MG63 (cell line): ENCODE data around the gene GAPVD1. TPM values are rescaled to one million over a fixed set of nuclear protein-coding genes. Genes with fewer than 3 reads are reported as not detected.
"Not testable (repeated sequence)": the region's sequence is repeated elsewhere in the genome, so short reads cannot be mapped to it uniquely, and the experiment has no call there.

ENCODE experiments used
- DNase-seq: peaks from one replicate; pipeline ENCODE4 v3.0.0-alpha.2; 2020
- H3K27me3 ChIP-seq: fragments of 250-450 bp; sonication (Bioruptor Pico); 2 replicates; pipeline ENCODE4 v1.5.1; 2020; ENCODE audit warnings: mild to moderate bottlenecking, moderate library complexity
- H3K36me3 ChIP-seq: fragments of 250-450 bp; sonication (Bioruptor Pico); 2 replicates; pipeline ENCODE4 v1.5.1; 2020; ENCODE audit warnings: mild to moderate bottlenecking, moderate library complexity
- H3K4me3 ChIP-seq: fragments of 250-450 bp; sonication (Bioruptor Pico); 2 replicates; pipeline ENCODE4 v1.5.1; 2020; ENCODE audit warnings: mild to moderate bottlenecking, moderate library complexity
- H3K9me3 ChIP-seq: fragments of 250-450 bp; sonication (Bioruptor Pico); 2 replicates; pipeline ENCODE4 v1.5.1; 2020; ENCODE audit warnings: mild to moderate bottlenecking, moderate library complexity
- total RNA-seq: library from RNA; depleted of rRNA; stranded (reverse); fragments of >200 nt; shearing (Covaris generic); gene quantifications from 2 replicates; pipeline ENCODE4 v1.2.3, GENCODE V29; 2014; ENCODE audit warnings: low replicate concordance

Gene GAPVD1
- total RNA-seq, 1 experiment from 2014 or later = 31.4 TPM

DNA sequence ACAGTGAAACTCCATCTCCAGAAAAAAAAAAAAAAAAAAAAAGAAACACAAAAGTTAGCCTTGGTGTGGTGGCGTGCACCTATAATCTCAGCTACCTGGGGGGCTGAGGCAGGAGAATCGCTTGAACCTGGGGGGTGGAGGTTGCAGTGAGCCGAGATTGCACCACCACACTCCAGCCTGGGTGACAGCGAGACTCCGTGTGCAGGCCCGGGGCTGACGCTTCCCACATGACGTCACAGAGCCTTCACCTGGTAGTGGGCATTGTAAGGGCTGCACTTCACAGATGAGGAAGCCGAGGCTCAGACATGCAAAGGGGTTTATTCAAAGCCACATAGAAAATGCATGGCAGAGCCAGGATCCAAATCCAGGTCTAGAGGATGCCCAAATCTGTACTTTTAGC, 114.2 kb downstream of the GAPVD1 start:
- Histone ChIP-seq H3K4me3 (no peak overlapping the region), H3K27me3 (no peaks in the 10 kb centered on the region), H3K36me3 (no peaks in the 10 kb centered on the region), H3K9me3 (no peaks in the 10 kb centered on the region)
- no peak for DNase-seq

GRCh38 chr9:125376261-125377226, 114.9 kb downstream of the GAPVD1 start:
- Histone ChIP-seq H3K27me3 (no peaks in the 10 kb centered on the region), H3K36me3 (no peaks in the 10 kb centered on the region), H3K9me3 (no peaks in the 10 kb centered on the region), H3K4me3 (no peak overlapping the region)
- no peak for DNase-seq

GRCh38 chr9:125377584-125378250, 116.1 kb downstream of the GAPVD1 start:
- no peaks in the 10 kb centered on the region for H3K27me3 ChIP-seq
- H3K36me3 ChIP-seq = no peaks in the 10 kb centered on the region
- DNase-seq = no peak
- H3K9me3 ChIP-seq = no peaks in the 10 kb centered on the region
- H3K4me3 ChIP-seq = no peak overlapping the region

DNA sequence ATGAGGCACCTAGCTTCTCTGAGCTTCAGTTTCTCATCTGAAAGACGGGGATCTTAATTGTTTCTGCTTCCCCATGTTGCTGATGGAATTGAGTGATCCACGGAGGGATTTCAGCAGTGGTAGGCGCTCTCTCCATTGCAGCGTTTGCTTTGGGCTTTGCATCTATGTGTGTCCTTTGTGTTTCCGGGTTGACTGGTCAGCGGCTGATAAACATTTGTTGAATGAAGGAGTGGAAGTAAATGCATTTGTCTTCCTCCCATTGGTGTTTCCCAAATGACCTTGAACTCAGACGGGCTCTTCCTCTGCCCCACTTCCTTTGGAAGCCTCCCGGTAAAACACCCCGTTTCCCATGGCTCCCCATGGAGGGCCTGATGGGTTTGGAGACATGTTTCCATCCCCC, 117.2 kb downstream of the GAPVD1 start:
- Histone ChIP-seq H3K27me3 (no peaks in the 10 kb centered on the region), H3K36me3 (no peaks in the 10 kb centered on the region), H3K4me3 (no peak overlapping the region), H3K9me3 (no peaks in the 10 kb centered on the region)
- no peak for DNase-seq

DNA sequence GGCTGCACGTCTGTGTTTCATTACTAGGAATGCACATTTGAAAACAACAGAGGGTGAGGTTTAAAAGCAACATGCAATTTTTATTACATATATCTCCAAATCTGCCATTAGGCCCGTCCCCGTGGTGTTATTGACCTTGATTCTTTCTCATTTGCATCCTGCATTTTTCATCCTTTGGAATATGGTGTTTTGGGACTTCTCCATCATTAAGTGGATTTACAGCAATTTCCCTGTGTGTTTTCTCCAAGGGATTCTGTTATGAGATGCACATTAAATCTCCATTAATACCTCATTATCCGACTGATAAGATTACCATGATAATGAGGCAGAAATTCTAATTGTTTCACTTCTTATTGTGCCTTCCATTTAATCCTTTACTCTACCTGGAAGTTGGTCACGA, 117.6 kb downstream of the GAPVD1 start:
- H3K9me3 ChIP-seq = no peaks in the 10 kb centered on the region
- no peak for DNase-seq

GRCh38 chr9:125380406-125380805, 118.8 kb downstream of the GAPVD1 start:
- no peak for DNase-seq
- H3K27me3 ChIP-seq = no peaks in the 10 kb centered on the region
- H3K4me3 ChIP-seq = no peak overlapping the region
- H3K9me3 ChIP-seq = no peaks in the 10 kb centered on the region
- no peaks in the 10 kb centered on the region for H3K36me3 ChIP-seq

More for the DNA sequence above, 117.6 kb downstream of the GAPVD1 start:
- H3K4me3 ChIP-seq = no peak overlapping the region
- no peaks in the 10 kb centered on the region for H3K27me3 ChIP-seq
- H3K36me3 ChIP-seq = no peaks in the 10 kb centered on the region

- H3K9me3 ChIP-seq = no peaks in the 10 kb centered on the region
- DNase-seq = no peak
These were observed 126.4 kb downstream of the GAPVD1 start for GRCh38 chr9:125387861-125388524.

DNA sequence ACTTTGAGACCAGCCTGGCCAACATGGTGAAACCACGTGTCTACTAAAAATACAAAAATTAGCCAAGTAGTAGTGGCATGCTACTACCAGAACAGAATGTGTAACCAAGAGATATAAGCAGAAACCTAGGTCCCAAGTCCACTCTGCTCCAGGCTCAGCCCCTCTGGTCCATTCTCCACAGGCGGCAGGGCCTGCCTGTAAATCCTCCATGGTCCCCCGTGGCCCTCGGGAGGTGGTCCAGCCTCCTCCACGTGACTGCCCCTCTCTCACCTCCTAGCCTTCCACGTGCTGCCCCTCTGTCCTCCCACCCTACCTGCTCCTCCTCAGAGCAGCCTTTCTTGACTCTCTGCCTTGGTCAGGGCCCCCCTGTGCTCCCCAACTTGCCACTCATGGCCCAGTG, 127.4 kb downstream of the GAPVD1 start:
- DNase-seq = no peak
- no peaks in the 10 kb centered on the region for H3K27me3 ChIP-seq
- no peaks in the 10 kb centered on the region for H3K36me3 ChIP-seq
- no peaks in the 10 kb centered on the region for H3K9me3 ChIP-seq
- no peak overlapping the region for H3K4me3 ChIP-seq

More at GRCh38 chr9:125387861-125388524, 126.4 kb downstream of the GAPVD1 start:
- no peak overlapping the region for H3K4me3 ChIP-seq
- H3K36me3 ChIP-seq = no peaks in the 10 kb centered on the region
- no peaks in the 10 kb centered on the region for H3K27me3 ChIP-seq

DNA sequence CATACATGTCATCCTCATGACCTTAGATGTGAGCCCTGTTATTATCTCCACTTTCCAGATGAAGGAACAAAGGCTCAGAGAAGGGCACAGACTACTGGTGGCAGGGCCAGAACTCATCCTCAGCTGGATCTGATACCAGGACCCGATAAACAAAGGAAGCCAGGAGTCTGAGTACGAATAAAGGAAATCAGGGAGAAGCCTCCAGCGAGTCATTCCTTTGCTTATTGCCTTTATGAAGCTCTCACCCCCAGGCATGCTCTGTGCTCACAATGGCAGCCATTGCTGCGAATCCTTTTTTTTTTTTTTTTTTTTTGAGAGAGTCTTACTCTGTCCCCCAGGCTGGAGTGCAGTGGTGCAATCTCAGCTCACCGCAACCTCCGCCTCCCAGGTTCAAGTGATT, 130.1 kb downstream of the GAPVD1 start:
- Histone ChIP-seq H3K27me3 (no peaks in the 10 kb centered on the region), H3K36me3 (no peaks in the 10 kb centered on the region), H3K9me3 (no peaks in the 10 kb centered on the region), H3K4me3 (no peak overlapping the region)
- no peak for DNase-seq

- DNase-seq = no peak
- Histone ChIP-seq H3K9me3 (no peaks in the 10 kb centered on the region), H3K27me3 (no peaks in the 10 kb centered on the region), H3K4me3 (no peak overlapping the region), H3K36me3 (no peaks in the 10 kb centered on the region)
These were observed 131.8 kb downstream of the GAPVD1 start for GRCh38 chr9:125393426-125393825.

DNA sequence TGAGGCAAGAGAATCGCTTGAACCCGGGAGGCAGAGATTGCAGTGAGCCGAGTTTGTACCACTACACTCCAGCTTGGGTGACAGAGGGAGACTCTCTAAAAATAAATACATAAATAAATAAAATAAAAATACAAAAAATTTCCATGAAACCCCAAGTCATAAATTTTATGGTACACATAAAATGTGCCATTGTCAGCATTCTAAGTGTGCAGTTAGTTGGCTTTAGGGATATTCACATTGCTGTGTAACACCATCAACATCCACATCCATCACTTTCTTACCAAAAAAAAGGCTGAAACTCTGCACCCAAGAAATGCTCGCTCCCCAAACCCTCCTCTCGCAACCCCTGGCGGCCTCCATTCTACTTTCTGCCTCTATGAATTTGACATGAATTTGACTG, 135.2 kb downstream of the GAPVD1 start:
- no peaks in the 10 kb centered on the region for H3K27me3 ChIP-seq
- H3K4me3 ChIP-seq = no peak overlapping the region
- DNase-seq = no peak
- H3K36me3 ChIP-seq = no peaks in the 10 kb centered on the region
- H3K9me3 ChIP-seq = no peaks in the 10 kb centered on the region

- H3K9me3 ChIP-seq = no peaks in the 10 kb centered on the region
- DNase-seq = peak; percentile 48
- no peak overlapping the region for H3K4me3 ChIP-seq
- no peaks in the 10 kb centered on the region for H3K36me3 ChIP-seq
- no peaks in the 10 kb centered on the region for H3K27me3 ChIP-seq
These were observed 136.1 kb downstream of the GAPVD1 start for GRCh38 chr9:125397736-125398135.

DNA sequence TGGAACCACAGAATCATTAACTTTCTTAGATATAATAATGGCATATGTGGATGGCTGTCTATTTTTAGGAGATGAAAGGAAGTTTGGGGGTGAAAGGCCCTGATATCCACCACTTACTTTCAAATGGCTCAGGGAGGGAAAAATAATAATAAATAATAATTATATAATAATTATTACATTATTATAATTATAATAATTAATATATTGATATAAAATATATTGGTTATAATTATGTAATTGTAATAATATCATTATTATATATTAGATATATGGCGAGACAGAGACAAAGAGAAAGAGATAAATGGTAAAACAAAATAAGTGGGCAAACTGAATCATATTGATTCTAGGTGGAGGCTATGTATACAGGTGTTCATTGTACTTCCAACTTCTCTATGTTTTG, 136.6 kb downstream of the GAPVD1 start:
- Histone ChIP-seq H3K36me3 (no peaks in the 10 kb centered on the region), H3K4me3 (no peak overlapping the region), H3K9me3 (no peaks in the 10 kb centered on the region), H3K27me3 (no peaks in the 10 kb centered on the region)
- no peak for DNase-seq

GRCh38 chr9:125399165-125399564, 137.5 kb downstream of the GAPVD1 start:
- no peaks in the 10 kb centered on the region for H3K36me3 ChIP-seq
- no peak for DNase-seq
- H3K4me3 ChIP-seq = no peak overlapping the region
- no peaks in the 10 kb centered on the region for H3K9me3 ChIP-seq
- H3K27me3 ChIP-seq = no peaks in the 10 kb centered on the region

DNA sequence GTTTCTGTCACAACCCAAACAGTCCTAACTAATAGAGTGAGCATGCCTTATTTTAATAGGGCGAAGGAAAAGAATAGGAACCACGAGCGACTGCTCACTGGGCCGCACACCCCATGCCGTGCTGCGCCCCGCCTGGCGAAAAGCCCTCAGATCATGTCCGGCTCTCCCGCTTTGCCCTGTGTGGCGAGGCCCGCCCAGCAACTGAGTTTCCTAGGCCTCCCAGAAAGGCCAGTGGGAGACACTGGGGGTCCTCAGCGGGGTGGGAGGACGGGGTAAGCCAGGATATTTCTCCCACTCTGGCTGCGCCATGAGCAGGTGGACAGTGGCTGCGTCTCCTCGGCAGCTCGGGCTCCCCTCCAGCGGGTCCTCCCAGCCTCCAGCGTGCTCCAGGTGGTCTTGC, 138.0 kb downstream of the GAPVD1 start:
- no peaks in the 10 kb centered on the region for H3K36me3 ChIP-seq
- DNase-seq = no peak
- H3K9me3 ChIP-seq = no peaks in the 10 kb centered on the region
- H3K4me3 ChIP-seq = no peak overlapping the region
- H3K27me3 ChIP-seq = no peaks in the 10 kb centered on the region

DNA sequence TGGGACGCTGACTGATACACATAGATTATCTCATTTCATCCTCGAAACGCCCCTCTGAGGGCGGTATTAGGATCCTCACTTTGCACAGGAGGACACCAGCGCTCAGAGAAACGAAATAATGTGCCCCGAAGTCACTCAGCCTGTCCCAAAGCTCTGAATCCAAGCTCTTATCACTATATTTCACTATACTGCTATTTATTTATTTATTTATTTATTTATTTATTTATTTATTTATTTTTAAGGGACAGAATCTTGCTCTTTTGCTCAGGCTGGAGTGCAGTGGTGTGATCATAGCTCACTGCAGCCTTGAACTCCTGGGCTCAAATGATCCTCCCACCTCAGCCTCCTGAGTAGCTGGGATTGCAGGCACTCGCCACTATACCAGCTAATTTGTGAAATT, 138.6 kb downstream of the GAPVD1 start:
- H3K36me3 ChIP-seq, H3K27me3 ChIP-seq, H3K9me3 ChIP-seq, H3K4me3 ChIP-seq, DNase-seq: not testable (repeated sequence)
